ENCODE data around the gene WNT5B. TPM values are rescaled to one million over a fixed set of nuclear protein-coding genes. Genes with fewer than 3 reads are reported as not detected.

The WNT5B gene
- total RNA-seq, 1 experiment from 2014 or later = 0.34 TPM

DNA sequence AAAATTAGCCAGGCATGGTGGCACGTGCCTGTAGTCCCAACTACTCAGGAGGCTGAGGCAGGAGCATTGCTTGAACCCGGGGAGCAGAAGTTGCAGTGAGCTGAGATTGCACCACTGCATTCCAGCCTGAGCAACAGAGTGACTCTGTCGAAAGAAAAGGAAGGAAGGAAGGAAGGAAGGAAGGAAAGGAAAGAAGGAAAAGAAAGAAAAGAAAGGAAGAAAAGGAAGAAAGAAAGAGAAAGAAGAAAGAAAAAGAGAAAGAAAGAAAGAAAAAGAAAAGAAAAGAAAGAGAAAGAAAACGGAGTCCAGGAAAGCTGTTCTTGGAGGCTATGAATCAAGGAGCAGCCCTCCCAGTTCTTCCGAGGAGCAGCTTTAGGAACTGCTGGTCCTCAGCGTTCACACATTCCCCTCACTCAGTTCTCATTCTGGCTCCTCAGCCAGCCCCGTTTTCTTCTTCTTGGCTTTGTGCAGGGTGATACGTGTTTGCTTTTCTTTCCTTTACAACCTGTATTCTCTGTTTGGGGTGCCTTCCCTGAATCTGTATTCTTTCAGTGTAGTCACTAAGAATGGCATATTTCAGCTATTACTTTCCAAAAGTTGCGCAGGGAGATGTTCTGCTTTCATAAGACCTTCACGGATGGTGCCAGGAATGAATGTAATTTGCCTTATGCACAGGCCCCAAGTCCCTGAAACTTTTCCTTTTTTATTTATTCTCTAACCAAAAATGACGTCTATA lies 46.9 kb upstream of the WNT5B start:
- no peak for DNase-seq (ENCODE audit: low spot score)
- no peak overlapping the region for H3K4me3 ChIP-seq (ENCODE audit: low read depth, low read length, poor library complexity, severe bottlenecking)
- H3K36me3 ChIP-seq (ENCODE audit: insufficient read depth, low read length, poor library complexity, severe bottlenecking) = no peaks in the 10 kb centered on the region
- no TSS peak for BruUV-seq (replicated peaks)
- H3K27me3 ChIP-seq (replicated peaks; ENCODE audit: insufficient read depth, low read depth, low read length, poor library complexity) = no peaks in the 10 kb centered on the region
- intact Hi-C loops (cut with micrococcal nuclease; ENCODE audit: unreplicated experiment) = loop anchor here (2.0 to 5.0 kb wide), 3 partner anchors 635 to 1011 kb away; partner anchors contain the start of gene RAD52
- no peak for TF ChIP-seq EZH2 (IDR thresholded peaks at IDR 0.05; ENCODE audit: borderline replicate concordance, low read depth, low read length, poor library complexity, severe bottlenecking)
- TF ChIP-seq, protein P1, sequence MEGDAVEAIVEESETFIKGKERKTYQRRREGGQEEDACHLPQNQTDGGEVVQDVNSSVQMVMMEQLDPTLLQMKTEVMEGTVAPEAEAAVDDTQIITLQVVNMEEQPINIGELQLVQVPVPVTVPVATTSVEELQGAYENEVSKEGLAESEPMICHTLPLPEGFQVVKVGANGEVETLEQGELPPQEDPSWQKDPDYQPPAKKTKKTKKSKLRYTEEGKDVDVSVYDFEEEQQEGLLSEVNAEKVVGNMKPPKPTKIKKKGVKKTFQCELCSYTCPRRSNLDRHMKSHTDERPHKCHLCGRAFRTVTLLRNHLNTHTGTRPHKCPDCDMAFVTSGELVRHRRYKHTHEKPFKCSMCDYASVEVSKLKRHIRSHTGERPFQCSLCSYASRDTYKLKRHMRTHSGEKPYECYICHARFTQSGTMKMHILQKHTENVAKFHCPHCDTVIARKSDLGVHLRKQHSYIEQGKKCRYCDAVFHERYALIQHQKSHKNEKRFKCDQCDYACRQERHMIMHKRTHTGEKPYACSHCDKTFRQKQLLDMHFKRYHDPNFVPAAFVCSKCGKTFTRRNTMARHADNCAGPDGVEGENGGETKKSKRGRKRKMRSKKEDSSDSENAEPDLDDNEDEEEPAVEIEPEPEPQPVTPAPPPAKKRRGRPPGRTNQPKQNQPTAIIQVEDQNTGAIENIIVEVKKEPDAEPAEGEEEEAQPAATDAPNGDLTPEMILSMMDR (conservative IDR thresholded peaks at IDR 0.05; ENCODE audit: low read depth, low read length) = no peak
- no peaks in the 10 kb centered on the region for H3K9me3 ChIP-seq (ENCODE audit: low read depth, low read length, poor library complexity, severe bottlenecking)
- H3K4me1 ChIP-seq (ENCODE audit: insufficient read depth, low read length, poor library complexity, severe bottlenecking) = peaks cover 16% of the 10 kb centered on the region
- ChIA-PET CTCF (interaction anchor here (3.1 kb wide), 1 partner anchor 464 kb away, joined by 35 read pairs; no protein-coding TSS in a partner anchor), POLR2A (ENCODE audit: low non-redundant PET) (no interaction called here)
- no peak overlapping the region for H3K27ac ChIP-seq (ENCODE audit: low read depth, low read length, poor library complexity, severe bottlenecking)

DNA sequence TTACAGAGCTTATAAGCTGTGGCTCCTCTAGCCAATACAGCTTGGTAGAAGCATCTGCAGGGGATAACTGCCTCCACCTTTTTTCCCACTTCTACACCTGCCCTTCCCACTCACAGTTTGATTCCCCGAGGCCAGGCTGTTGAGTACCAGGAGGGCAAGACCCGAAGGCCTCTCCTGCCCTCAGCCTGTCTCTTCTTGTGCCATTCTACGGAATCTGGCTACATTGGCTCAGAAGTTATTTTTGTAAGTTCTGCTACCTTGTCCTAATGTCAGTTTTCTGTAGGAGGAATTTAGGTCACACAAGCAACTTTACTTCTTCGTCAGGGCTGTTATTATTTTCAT lies 46.4 kb upstream of the WNT5B start:
- no peak overlapping the region for H3K27ac ChIP-seq (ENCODE audit: low read depth, low read length, poor library complexity, severe bottlenecking)
- no peaks in the 10 kb centered on the region for H3K27me3 ChIP-seq (replicated peaks; ENCODE audit: insufficient read depth, low read depth, low read length, poor library complexity)
- TF ChIP-seq, protein P1 (conservative IDR thresholded peaks at IDR 0.05; ENCODE audit: low read depth, low read length) = no peak
- no peak for TF ChIP-seq EZH2 (IDR thresholded peaks at IDR 0.05; ENCODE audit: borderline replicate concordance, low read depth, low read length, poor library complexity, severe bottlenecking)
- H3K9me3 ChIP-seq (ENCODE audit: low read depth, low read length, poor library complexity, severe bottlenecking) = no peaks in the 10 kb centered on the region
- no peaks in the 10 kb centered on the region for H3K36me3 ChIP-seq (ENCODE audit: insufficient read depth, low read length, poor library complexity, severe bottlenecking)
- ChIA-PET POLR2A (ENCODE audit: low non-redundant PET) (no interaction called here), CTCF (interaction anchor here (0.7 to 3.1 kb wide), 3 partner anchors 188 to 628 kb away, joined by 4 to 35 read pairs (median 5); no protein-coding TSS in a partner anchor)
- H3K4me3 ChIP-seq (ENCODE audit: low read depth, low read length, poor library complexity, severe bottlenecking) = no peak overlapping the region
- H3K4me1 ChIP-seq (ENCODE audit: insufficient read depth, low read length, poor library complexity, severe bottlenecking) = peaks cover 12% of the 10 kb centered on the region
- intact Hi-C loops (cut with micrococcal nuclease; ENCODE audit: unreplicated experiment) = loop anchor here (1.0 to 5.0 kb wide), 4 partner anchors 464 to 1012 kb away; partner anchors contain the start of gene RAD52
- no TSS peak for BruUV-seq (replicated peaks)
- DNase-seq (ENCODE audit: low spot score) = no peak

DNA sequence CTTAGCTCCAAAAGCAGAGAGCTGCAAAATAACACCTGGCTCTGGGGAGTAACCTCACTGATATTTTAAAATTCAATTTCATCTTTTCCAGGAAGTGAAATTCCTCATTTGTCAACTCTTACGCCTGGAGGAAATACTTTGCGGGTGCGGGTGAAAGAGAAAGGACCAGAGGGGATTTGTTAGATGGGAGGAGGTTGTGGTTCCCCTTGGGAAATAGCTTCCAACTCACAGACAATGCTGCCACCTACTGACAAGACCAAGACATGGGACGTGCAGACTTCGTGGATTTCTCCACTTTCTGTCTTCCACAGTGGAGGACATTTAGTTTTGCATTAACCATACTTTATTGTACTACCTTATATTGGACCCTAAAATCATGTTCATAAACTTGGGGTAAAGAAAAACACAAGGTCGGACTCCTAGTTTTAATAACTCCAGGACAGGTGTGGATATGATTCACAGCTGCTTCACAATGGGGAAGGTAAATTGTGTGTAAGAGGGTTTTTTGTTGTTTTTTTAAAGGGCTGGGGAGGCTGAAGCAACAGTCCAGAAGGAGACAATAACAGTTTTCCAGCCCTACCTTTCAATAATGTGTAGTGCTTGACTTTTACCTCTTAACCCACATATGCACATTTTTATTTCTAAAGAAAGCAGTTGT lies 45.5 kb upstream of the WNT5B start:
- TF ChIP-seq, protein P1 (conservative IDR thresholded peaks at IDR 0.05; ENCODE audit: low read depth, low read length) = peak; percentile 92
- no peak for TF ChIP-seq EZH2 (IDR thresholded peaks at IDR 0.05; ENCODE audit: borderline replicate concordance, low read depth, low read length, poor library complexity, severe bottlenecking)
- Histone ChIP-seq H3K27ac (ENCODE audit: low read depth, low read length, poor library complexity, severe bottlenecking) (no peak overlapping the region), H3K4me1 (ENCODE audit: insufficient read depth, low read length, poor library complexity, severe bottlenecking) (peaks cover 16% of the 10 kb centered on the region), H3K36me3 (ENCODE audit: insufficient read depth, low read length, poor library complexity, severe bottlenecking) (no peaks in the 10 kb centered on the region), H3K9me3 (ENCODE audit: low read depth, low read length, poor library complexity, severe bottlenecking) (no peaks in the 10 kb centered on the region), H3K4me3 (ENCODE audit: low read depth, low read length, poor library complexity, severe bottlenecking) (peak overlapping the region; percentile 28), H3K27me3 (replicated peaks; ENCODE audit: insufficient read depth, low read depth, low read length, poor library complexity) (no peaks in the 10 kb centered on the region)
- POLR2A ChIA-PET (ENCODE audit: low non-redundant PET) = interaction anchor here (0.6 to 0.7 kb wide), 2 partner anchors 412 to 776 kb away, joined by 3 to 11 read pairs; no protein-coding TSS in a partner anchor
- intact Hi-C loops (cut with micrococcal nuclease; ENCODE audit: unreplicated experiment) = loop anchor here (1.0 to 5.0 kb wide), 4 partner anchors 465 to 1013 kb away; partner anchors contain the start of gene RAD52
- BruUV-seq (replicated peaks) = no TSS peak
- DNase-seq (ENCODE audit: low spot score) = peak; percentile 88
- CTCF ChIA-PET = interaction anchor here (0.7 to 3.1 kb wide), 7 partner anchors 9 to 629 kb away, joined by 3 to 35 read pairs (median 5); no protein-coding TSS in a partner anchor
